PC-3 (cell line): ENCODE results near the gene CCDC187. TPM values are rescaled to one million over a fixed set of nuclear protein-coding genes. Genes with fewer than 3 reads are reported as not detected.

Source experiments
- ATAC-seq: fragments of 200-7000 bp; cut with Tn5 transposase; 2 replicates; pipeline ENCODE4 v1.9.1; 2020; ENCODE audit warnings: mild to moderate bottlenecking, moderate library complexity
- BruUV-seq: library from RNA; stranded (reverse); fragments of 400-500 nt; replicated peaks from 2 replicates; lab custom pipeline; 2021; lab: Mats Ljungman, UMichigan
- CTCF ChIA-PET: fragments of 300-600 bp; sonication (Branson Sonifier 250); formaldehyde crosslinking; loops from one replicate; lab custom pipeline; 2022; ENCODE audit warnings: antibody characterized with exemption; lab: Charles Lee
- POLR2A ChIA-PET: fragments of 300-600 bp; sonication (Branson Sonifier 250); formaldehyde crosslinking; loops from one replicate; lab custom pipeline; 2022; ENCODE audit warnings: antibody characterized with exemption; ENCODE audit not compliant: unreplicated experiment; lab: Charles Lee
- DNase-seq: peaks from one replicate; pipeline ENCODE4 v3.0.0-alpha.2; 2015
- H2AFZ ChIP-seq: fragments of 300-600 bp; sonication (generic); 2 replicates; pipeline ENCODE4 v1.6.0; 2016; ENCODE audit warnings: antibody characterized with exemption, low read length
- H3F3A ChIP-seq: fragments of 300-600 bp; sonication (generic); one replicate; pipeline ENCODE4 v1.6.0; 2017; ENCODE audit warnings: antibody characterized with exemption, low read length, control low read depth, mild to moderate bottlenecking; ENCODE audit not compliant: unreplicated experiment
- H3K27ac ChIP-seq: fragments of 300-600 bp; sonication (generic); 2 replicates; pipeline ENCODE4 v1.5.1; 2016; ENCODE audit warnings: mild to moderate bottlenecking, low read length
- H3K27me3 ChIP-seq: fragments of 300-600 bp; sonication (generic); 2 replicates; pipeline ENCODE4 v1.6.1; 2016; ENCODE audit warnings: low read length, mixed read lengths
- H3K36me3 ChIP-seq: fragments of 300-600 bp; sonication (generic); 2 replicates; pipeline ENCODE4 v1.6.1; 2016; ENCODE audit warnings: low read depth, mixed run types, low read length, mixed read lengths
- H3K4me1 ChIP-seq: fragments of 300-600 bp; sonication (generic); 2 replicates; pipeline ENCODE4 v1.5.1; 2016; ENCODE audit warnings: low read length; ENCODE audit not compliant: insufficient read depth
- H3K4me2 ChIP-seq: fragments of 300-600 bp; sonication (generic); 2 replicates; pipeline ENCODE4 v1.6.0; 2016; ENCODE audit warnings: low read length
- H3K4me3 ChIP-seq: fragments of 300-600 bp; sonication (generic); 2 replicates; pipeline ENCODE4 v1.5.1; 2016; ENCODE audit warnings: mild to moderate bottlenecking, low read length, mixed read lengths
- H3K79me2 ChIP-seq: fragments of 300-600 bp; sonication (generic); 2 replicates; pipeline ENCODE4 v1.6.1; 2017; ENCODE audit warnings: low read length, mixed read lengths
- H3K9ac ChIP-seq: fragments of 300-600 bp; sonication (generic); 2 replicates; pipeline ENCODE4 v1.6.0; 2016; ENCODE audit warnings: mild to moderate bottlenecking, low read length
- H3K9me2 ChIP-seq: fragments of 300-600 bp; sonication (generic); replicated peaks from 2 replicates; pipeline ENCODE4 v1.6.1; 2016; ENCODE audit warnings: mixed run types, low read length, mixed read lengths
- H3K9me3 ChIP-seq: fragments of 300-600 bp; sonication (generic); 2 replicates; pipeline ENCODE4 v1.6.1; 2016; ENCODE audit warnings: low read length, mixed read lengths
- H4K20me1 ChIP-seq: fragments of 300-600 bp; sonication (generic); 2 replicates; pipeline ENCODE4 v1.6.1; 2016; ENCODE audit warnings: low read length, mixed read lengths
- CTCF ChIP-seq: fragments of 300-600 bp; sonication (generic); conservative IDR thresholded peaks from 2 replicates; pipeline ENCODE4 v1.5.1; 2017; ENCODE audit warnings: antibody characterized with exemption, low read depth, mild to moderate bottlenecking, low read length
- EZH2 ChIP-seq: fragments of 300-600 bp; sonication (generic); IDR thresholded peaks from one replicate; pipeline ENCODE4 v1.6.1; 2017; ENCODE audit warnings: antibody characterized with exemption, mild to moderate bottlenecking, low read length; ENCODE audit not compliant: unreplicated experiment
- EZH2phosphoT487 ChIP-seq: fragments of 300-600 bp; sonication (generic); IDR thresholded peaks from 2 replicates; pipeline ENCODE4 v1.6.1; 2018; ENCODE audit warnings: mild to moderate bottlenecking, antibody characterized with exemption, low read length, borderline replicate concordance
- intact Hi-C: fragments of 100-400 bp; cut with micrococcal nuclease; formaldehyde crosslinking; loops from 2 replicates; pipeline ENCODE4 v1.9.0; 2023
- total RNA-seq: library from RNA; depleted of rRNA; stranded (reverse); fragments of >200 nt; gene quantifications from 2 replicates; pipeline ENCODE4 v1.2.3, GENCODE V29; 2014

CCDC187 gene
- total RNA-seq, 1 experiment from 2014 or later: 0.04 TPM

- H3K36me3 ChIP-seq: no peaks in the 10 kb centered on the region
- no peak overlapping the region for H3K27ac ChIP-seq
- no peak overlapping the region for H2AFZ ChIP-seq
- H3K79me2 ChIP-seq: no peaks in the 10 kb centered on the region
- ATAC-seq (no peak), DNase-seq (no peak)
- no peaks in the 10 kb centered on the region for H3K27me3 ChIP-seq
- TF ChIP-seq CTCF (no peak), EZH2phosphoT487 (no peak), EZH2 (no peak)
- H3K4me1 ChIP-seq: peaks cover 9% of the 10 kb centered on the region
- H4K20me1 ChIP-seq: no peaks in the 10 kb centered on the region
- no peaks in the 10 kb centered on the region for H3K9me3 ChIP-seq
- H3K4me2 ChIP-seq: no peak overlapping the region
- H3K9me2 ChIP-seq: no peaks in the 10 kb centered on the region
- ChIA-PET POLR2A (no interaction called here), CTCF (no interaction called here)
- no peak overlapping the region for H3K4me3 ChIP-seq
- no peak overlapping the region for H3K9ac ChIP-seq
- no TSS peak for BruUV-seq
- no peaks in the 10 kb centered on the region for H3F3A ChIP-seq
- intact Hi-C loops: no loop called here
Measured at GRCh38 chr9:136300866-136301265, 3.0 kb downstream of the CCDC187 start.

DNA sequence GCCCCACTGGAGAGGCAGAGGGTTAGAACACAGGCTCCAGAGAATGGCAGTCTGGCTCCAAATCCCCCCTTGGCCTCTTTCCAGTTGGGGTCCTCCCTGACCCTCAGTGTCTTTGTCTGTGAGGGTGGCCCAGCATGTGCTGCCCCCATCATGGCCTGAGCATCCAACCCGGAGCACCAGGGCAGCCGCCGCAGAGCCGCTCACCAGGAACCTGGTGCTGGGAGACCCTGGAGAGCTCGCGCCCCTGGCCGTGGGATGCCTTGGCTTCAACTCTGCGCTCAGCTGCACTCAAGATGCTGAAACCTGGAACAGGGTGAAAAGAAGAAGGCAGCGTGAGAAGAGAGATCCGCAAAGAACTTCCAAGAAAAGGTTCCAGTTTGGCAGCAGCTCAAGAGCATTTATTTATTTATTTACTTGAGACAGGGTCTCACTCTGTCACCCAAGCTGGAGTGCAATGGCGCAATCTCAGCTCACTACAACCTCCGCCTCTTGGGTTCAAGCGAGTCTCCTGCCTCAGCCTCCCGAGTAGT lies 3.8 kb downstream of the CCDC187 start:
- H3K36me3 ChIP-seq: no peaks in the 10 kb centered on the region
- no peak for ATAC-seq
- BruUV-seq: no TSS peak
- no peaks in the 10 kb centered on the region for H4K20me1 ChIP-seq
- H3K27me3 ChIP-seq: no peaks in the 10 kb centered on the region
- intact Hi-C loops: no loop called here
- DNase-seq: no peak
- peaks cover 9% of the 10 kb centered on the region for H3K4me1 ChIP-seq
- H3K27ac ChIP-seq: no peak overlapping the region
- no peak for TF ChIP-seq EZH2
- TF ChIP-seq CTCF: no peak
- no peak for TF ChIP-seq EZH2phosphoT487
- no peak overlapping the region for H2AFZ ChIP-seq
- no peak overlapping the region for H3K4me2 ChIP-seq
- no peaks in the 10 kb centered on the region for H3K9me3 ChIP-seq
- no peak overlapping the region for H3K9ac ChIP-seq
- no peaks in the 10 kb centered on the region for H3F3A ChIP-seq
- no peaks in the 10 kb centered on the region for H3K9me2 ChIP-seq
- no peak overlapping the region for H3K4me3 ChIP-seq
- CTCF ChIA-PET: no interaction called here
- H3K79me2 ChIP-seq: no peaks in the 10 kb centered on the region
- POLR2A ChIA-PET: no interaction called here

DNA sequence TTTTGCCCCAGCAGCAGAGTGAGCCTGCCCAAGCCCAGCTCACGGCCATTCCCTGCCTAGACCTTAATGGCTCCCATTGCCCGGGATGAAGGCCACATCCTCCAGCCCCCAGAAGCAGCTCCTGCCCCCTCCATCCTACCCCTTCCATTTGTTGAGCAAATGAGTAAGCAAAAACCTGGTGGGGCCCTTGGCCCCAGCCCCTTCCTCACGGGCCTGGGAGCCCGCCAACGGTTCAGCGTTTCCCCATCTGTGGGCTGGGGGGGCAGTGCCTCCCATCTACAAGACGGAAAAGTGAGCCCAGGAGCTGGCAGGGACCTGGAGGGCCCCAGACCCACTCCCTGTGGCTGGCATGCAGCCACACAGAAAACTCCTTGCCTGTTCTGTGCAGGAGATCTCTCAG lies 4.4 kb downstream of the CCDC187 start:
- no peaks in the 10 kb centered on the region for H3K9me3 ChIP-seq
- H3K9ac ChIP-seq: no peak overlapping the region
- no peak for ATAC-seq
- ChIA-PET POLR2A (no interaction called here), CTCF (no interaction called here)
- TF ChIP-seq EZH2 (no peak), CTCF (no peak)
- BruUV-seq: no TSS peak
- H3K4me2 ChIP-seq: no peak overlapping the region
- no peaks in the 10 kb centered on the region for H3F3A ChIP-seq
- intact Hi-C loops: no loop called here
- no peaks in the 10 kb centered on the region for H3K27me3 ChIP-seq
- H3K4me1 ChIP-seq: peaks cover 9% of the 10 kb centered on the region
- no peak for DNase-seq
- H3K4me3 ChIP-seq: no peak overlapping the region
- H3K36me3 ChIP-seq: no peaks in the 10 kb centered on the region
- no peaks in the 10 kb centered on the region for H3K79me2 ChIP-seq
- H3K9me2 ChIP-seq: no peaks in the 10 kb centered on the region
- no peak overlapping the region for H2AFZ ChIP-seq
- no peaks in the 10 kb centered on the region for H4K20me1 ChIP-seq
- no peak overlapping the region for H3K27ac ChIP-seq
